Fibroblast of the aortic adventitia (primary cell): ENCODE measurements around the gene CNTN1. TPM values are rescaled to one million over a fixed set of nuclear protein-coding genes. Genes with fewer than 3 reads are reported as not detected.

Experiments used
- DNase-seq: peaks from one replicate; pipeline ENCODE4 v3.0.0-alpha.2; 2010; ENCODE audit warnings: low read depth
- H3K4me3 ChIP-seq: 2 replicates; pipeline ENCODE4 v1.5.1; 2011; ENCODE audit warnings: low read depth, mild to moderate bottlenecking, control low read depth, low read length, moderate library complexity
- total RNA-seq: library from RNA; depleted of rRNA; stranded (reverse); fragments of >200 nt; gene quantifications from 2 replicates; pipeline ENCODE4 v1.2.3, GENCODE V29; 2012; ENCODE audit warnings: low replicate concordance
- TF ChIP-seq, protein P1 (sequence below): IDR thresholded peaks from 2 replicates; pipeline ENCODE4 v1.5.1; 2011; ENCODE audit warnings: mild to moderate bottlenecking, low read length, control low read depth, inconsistent platforms; ENCODE audit not compliant: insufficient read depth

CNTN1 gene
- total RNA-seq, 1 donor = 0.27 TPM

- DNase-seq = no peak
- TF ChIP-seq, protein P1, sequence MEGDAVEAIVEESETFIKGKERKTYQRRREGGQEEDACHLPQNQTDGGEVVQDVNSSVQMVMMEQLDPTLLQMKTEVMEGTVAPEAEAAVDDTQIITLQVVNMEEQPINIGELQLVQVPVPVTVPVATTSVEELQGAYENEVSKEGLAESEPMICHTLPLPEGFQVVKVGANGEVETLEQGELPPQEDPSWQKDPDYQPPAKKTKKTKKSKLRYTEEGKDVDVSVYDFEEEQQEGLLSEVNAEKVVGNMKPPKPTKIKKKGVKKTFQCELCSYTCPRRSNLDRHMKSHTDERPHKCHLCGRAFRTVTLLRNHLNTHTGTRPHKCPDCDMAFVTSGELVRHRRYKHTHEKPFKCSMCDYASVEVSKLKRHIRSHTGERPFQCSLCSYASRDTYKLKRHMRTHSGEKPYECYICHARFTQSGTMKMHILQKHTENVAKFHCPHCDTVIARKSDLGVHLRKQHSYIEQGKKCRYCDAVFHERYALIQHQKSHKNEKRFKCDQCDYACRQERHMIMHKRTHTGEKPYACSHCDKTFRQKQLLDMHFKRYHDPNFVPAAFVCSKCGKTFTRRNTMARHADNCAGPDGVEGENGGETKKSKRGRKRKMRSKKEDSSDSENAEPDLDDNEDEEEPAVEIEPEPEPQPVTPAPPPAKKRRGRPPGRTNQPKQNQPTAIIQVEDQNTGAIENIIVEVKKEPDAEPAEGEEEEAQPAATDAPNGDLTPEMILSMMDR = no peak
- H3K4me3 ChIP-seq = no peak overlapping the region
Measured at GRCh38 chr12:40668099-40668529, 24.1 kb upstream of the CNTN1 start.

DNA sequence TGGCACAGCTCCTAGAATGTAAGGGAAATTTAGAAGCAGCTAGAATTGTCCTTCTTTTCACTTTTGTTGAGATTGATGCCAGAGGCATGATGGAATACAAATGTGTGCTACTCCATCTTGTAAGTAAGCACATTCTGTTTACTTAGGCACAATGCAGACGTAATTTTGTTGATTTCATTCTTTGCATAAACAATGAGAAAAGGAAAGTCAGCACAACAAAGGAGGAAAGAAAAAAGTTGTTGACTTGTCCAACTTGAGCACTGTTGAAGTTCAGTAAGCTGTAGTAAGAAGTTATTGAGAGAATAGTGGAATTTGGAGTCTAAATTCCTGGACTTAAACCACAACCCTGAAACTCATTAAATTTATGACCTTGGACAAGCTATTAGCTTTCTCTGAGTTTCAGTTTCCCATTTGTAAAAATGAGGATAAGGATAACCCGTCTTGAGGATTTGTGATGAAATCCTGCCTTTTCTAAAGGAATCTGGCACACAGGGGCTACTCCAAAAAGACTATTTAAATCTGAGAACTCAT, 19.4 kb upstream of the CNTN1 start:
- no peak overlapping the region for H3K4me3 ChIP-seq
- no peak for DNase-seq
- TF ChIP-seq, protein P1 = no peak

GRCh38 chr12:40681148-40681547, 11.1 kb upstream of the CNTN1 start:
- DNase-seq = no peak
- no peak overlapping the region for H3K4me3 ChIP-seq
- TF ChIP-seq, protein P1 = no peak

- TF ChIP-seq, protein P1 = no peak
- DNase-seq = no peak
- H3K4me3 ChIP-seq = no peak overlapping the region
Measured at GRCh38 chr12:40684986-40685385, 7.3 kb upstream of the CNTN1 start.

- no peak for DNase-seq
- TF ChIP-seq, protein P1 = no peak
- H3K4me3 ChIP-seq = no peak overlapping the region
Measured at GRCh38 chr12:40688085-40688725, 4.0 kb upstream of the CNTN1 start.

- H3K4me3 ChIP-seq = no peak overlapping the region
- no peak for DNase-seq
- TF ChIP-seq, protein P1 = no peak
Measured at GRCh38 chr12:40689576-40689975, 2.7 kb upstream of the CNTN1 start.
